ENCODE measurements around the gene ZNF324. TPM values are rescaled to one million over a fixed set of nuclear protein-coding genes. Genes with fewer than 3 reads are reported as not detected.

Gene ZNF324
- total RNA-seq, 1 experiment from 2014 or later = 11.3 TPM

DNA sequence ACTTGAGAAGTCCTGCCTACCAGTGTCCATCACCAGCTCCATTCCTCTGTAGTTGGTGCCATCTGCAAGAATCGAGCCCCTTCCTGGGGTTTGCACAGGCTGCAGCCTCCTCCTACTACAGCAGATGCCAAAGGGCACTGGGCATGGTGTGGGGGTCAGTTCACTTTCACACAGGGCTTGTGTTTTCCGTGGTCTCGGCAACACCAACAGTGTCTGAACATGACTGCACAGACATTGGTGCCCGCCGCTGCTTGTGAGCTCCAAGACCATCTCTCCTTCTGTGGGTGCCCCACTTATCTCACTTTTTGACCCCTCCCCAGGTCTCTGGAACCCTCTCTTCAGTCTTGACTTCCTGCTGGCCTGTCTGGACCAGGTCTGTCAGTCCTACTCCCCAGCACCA is 24.5 kb downstream of the ZNF324 start:
- no peaks in the 10 kb centered on the region for H3K9me3 ChIP-seq (ENCODE audit: control insufficient read depth in 1 of 2, insufficient read depth in 1 of 2, low read depth in 1 of 2, low read length in 2 of 2)
- TF ChIP-seq EZH2 (IDR thresholded peaks at IDR 0.05) (no peak), YY1 (IDR thresholded peaks at IDR 0.05; ENCODE audit: extremely low read depth, insufficient replicate concordance, low read depth, low read length) (no peak), POLR2A (IDR thresholded peaks at IDR 0.05; ENCODE audit: borderline replicate concordance, extremely low read depth, insufficient read depth, insufficient read length) (no peak)
- no peak overlapping the region for H3K4me3 ChIP-seq (replicated peaks in 1 of 2; ENCODE audit: low read depth in 1 of 2, low read length in 2 of 2)
- no peak for DNase-seq (ENCODE audit: low read depth, low spot score)
- intact Hi-C loops (cut with micrococcal nuclease) = no loop called here
- H2AFZ ChIP-seq (ENCODE audit: low read depth, low read length, poor library complexity, severe bottlenecking) = no peak overlapping the region
- H3K9ac ChIP-seq (ENCODE audit: low read length) = no peak overlapping the region
- no peaks in the 10 kb centered on the region for H3K4me1 ChIP-seq (ENCODE audit: control insufficient read depth in 1 of 2, insufficient read depth in 2 of 2, low read length in 2 of 2)
- RAD21 ChIA-PET (ENCODE audit: low non-redundant PET in 1 of 2, low total read pairs in 2 of 2, uncharacterized antibody in 2 of 2, unreplicated experiment in 2 of 2) = no interaction called here
- no peak overlapping the region for H3K27ac ChIP-seq (ENCODE audit: low read depth, low read length)
- H3K27me3 ChIP-seq (ENCODE audit: insufficient read depth, low read length) = no peaks in the 10 kb centered on the region
- H3K36me3 ChIP-seq (ENCODE audit: control insufficient read depth in 1 of 2, insufficient read depth in 2 of 2, low read length in 2 of 2) = no peaks in the 10 kb centered on the region
- H3K79me2 ChIP-seq (ENCODE audit: insufficient read depth, low read length) = no peaks in the 10 kb centered on the region
- POLR2A ChIA-PET = no interaction called here
- TSS peak; percentile 21 for BruUV-seq (replicated peaks)
- ATAC-seq = no peak
- CTCF ChIA-PET = no interaction called here
- no peaks in the 10 kb centered on the region for H4K20me1 ChIP-seq (ENCODE audit: insufficient read depth)
- H3K4me2 ChIP-seq (ENCODE audit: low read length) = no peak overlapping the region
- H3K9me2 ChIP-seq (ENCODE audit: insufficient read depth) = no peaks in the 10 kb centered on the region

GRCh38 chr19:58492265-58492664 is 25.4 kb downstream of the ZNF324 start:
- POLR2A ChIA-PET = no interaction called here

More at GRCh38 chr19:58492265-58492664, 25.4 kb downstream of the ZNF324 start:
- no TSS peak for BruUV-seq (replicated peaks)
- Histone ChIP-seq H3K4me2 (ENCODE audit: low read length) (no peak overlapping the region), H3K27me3 (ENCODE audit: insufficient read depth, low read length) (no peaks in the 10 kb centered on the region), H3K9ac (ENCODE audit: low read length) (no peak overlapping the region), H2AFZ (ENCODE audit: low read depth, low read length, poor library complexity, severe bottlenecking) (no peak overlapping the region), H3K9me2 (ENCODE audit: insufficient read depth) (no peaks in the 10 kb centered on the region), H3K36me3 (ENCODE audit: control insufficient read depth in 1 of 2, insufficient read depth in 2 of 2, low read length in 2 of 2) (no peaks in the 10 kb centered on the region), H3K79me2 (ENCODE audit: insufficient read depth, low read length) (peaks cover 6% of the 10 kb centered on the region; the same call in 1 of the 2 replicates), H3K27ac (ENCODE audit: low read depth, low read length) (no peak overlapping the region), H3K4me1 (ENCODE audit: control insufficient read depth in 1 of 2, insufficient read depth in 2 of 2, low read length in 2 of 2) (no peaks in the 10 kb centered on the region), H3K4me3 (replicated peaks in 1 of 2; ENCODE audit: low read depth in 1 of 2, low read length in 2 of 2) (no peak overlapping the region), H3K9me3 (ENCODE audit: control insufficient read depth in 1 of 2, insufficient read depth in 1 of 2, low read depth in 1 of 2, low read length in 2 of 2) (no peaks in the 10 kb centered on the region), H4K20me1 (ENCODE audit: insufficient read depth) (no peaks in the 10 kb centered on the region)
- RAD21 ChIA-PET (ENCODE audit: low non-redundant PET in 1 of 2, low total read pairs in 2 of 2, uncharacterized antibody in 2 of 2, unreplicated experiment in 2 of 2) = no interaction called here
- no peak for DNase-seq (ENCODE audit: low read depth, low spot score)
- no peak for ATAC-seq
- CTCF ChIA-PET = no interaction called here
- intact Hi-C loops (cut with micrococcal nuclease) = no loop called here
- TF ChIP-seq EGR1 (IDR thresholded peaks at IDR 0.05; ENCODE audit: low read depth) (no peak), ZNF274 (IDR thresholded peaks at IDR 0.05; ENCODE audit: low read depth, low read length) (no peak)

Measured in HCT116 (cell line).